NCI-H2029 treated with DMSO at 0.1 percent for 48 hours (cell line): ENCODE measurements around the gene GABBR2.
A peak's percentile ranks its signal among the peaks of the same experiment; 100 is the strongest.

ENCODE experiments used
- DNase-seq: peaks from one replicate; lab custom pipeline; 2025; lab: John Stamatoyannopoulos, UW

Gene GABBR2

GRCh38 chr9:98541684-98542230 lies 167.0 kb downstream of the GABBR2 start:
- no peak for DNase-seq

- DNase-seq: no peak
Observed at GRCh38 chr9:98540476-98540875, 168.3 kb downstream of the GABBR2 start.

GRCh38 chr9:98539954-98540353 lies 168.8 kb downstream of the GABBR2 start:
- DNase-seq: no peak

- DNase-seq: peak; percentile 87
Observed at GRCh38 chr9:98538626-98539031, 170.1 kb downstream of the GABBR2 start.

- no peak for DNase-seq
Observed at GRCh38 chr9:98538203-98538602, 170.5 kb downstream of the GABBR2 start.

- DNase-seq: peak; percentile 26
Observed at GRCh38 chr9:98536542-98537173, 172.1 kb downstream of the GABBR2 start.

- DNase-seq: no peak
Observed at GRCh38 chr9:98533866-98534265, 174.9 kb downstream of the GABBR2 start.

GRCh38 chr9:98533132-98533531 lies 175.6 kb downstream of the GABBR2 start:
- no peak for DNase-seq

GRCh38 chr9:98532574-98532973 lies 176.2 kb downstream of the GABBR2 start:
- DNase-seq: no peak

GRCh38 chr9:98532147-98532546 lies 176.6 kb downstream of the GABBR2 start:
- no peak for DNase-seq

- peak; percentile 22 for DNase-seq
Observed at GRCh38 chr9:98530806-98531386, 177.8 kb downstream of the GABBR2 start.

- no peak for DNase-seq
Observed at GRCh38 chr9:98530275-98530674, 178.5 kb downstream of the GABBR2 start.

- no peak for DNase-seq
Observed at GRCh38 chr9:98529841-98530240, 178.9 kb downstream of the GABBR2 start.

- no peak for DNase-seq
Observed at GRCh38 chr9:98523231-98523901, 185.4 kb downstream of the GABBR2 start.

GRCh38 chr9:98522487-98522886 lies 186.2 kb downstream of the GABBR2 start:
- DNase-seq: no peak

- DNase-seq: no peak
Observed at GRCh38 chr9:98521141-98521540, 187.6 kb downstream of the GABBR2 start.

- no peak for DNase-seq
Observed at GRCh38 chr9:98520221-98520960, 188.3 kb downstream of the GABBR2 start.

- no peak for DNase-seq
Observed at GRCh38 chr9:98519641-98520040, 189.1 kb downstream of the GABBR2 start.

GRCh38 chr9:98518556-98518955 lies 190.2 kb downstream of the GABBR2 start:
- no peak for DNase-seq

- DNase-seq: no peak
Observed at GRCh38 chr9:98517761-98518160, 191.0 kb downstream of the GABBR2 start.

- DNase-seq: no peak
Observed at GRCh38 chr9:98516897-98517503, 191.7 kb downstream of the GABBR2 start.
